K562 (cell line): ENCODE data around the gene ATP6V0E2. TPM values are rescaled to one million over a fixed set of nuclear protein-coding genes. Genes with fewer than 3 reads are reported as not detected.

Experiments used
- AFF1 ChIP-seq, 2 experiments: fragments of 450-650 bp; IDR thresholded peaks; 2 replicates each; pipeline ENCODE4 v1.6.1; 2018; ENCODE audit warnings: mild to moderate bottlenecking in 2 of 2, low read depth in 1 of 2; ENCODE audit not compliant: partially characterized antibody in 2 of 2
- ARNT ChIP-seq, 2 experiments: fragments of 450-650 bp; IDR thresholded peaks; 2 replicates each; pipeline ENCODE4 v1.6.1; 2016; ENCODE audit warnings: mild to moderate bottlenecking in 1 of 2
- BCOR ChIP-seq: fragments of 450-650 bp; IDR thresholded peaks from 2 replicates; pipeline ENCODE4 v1.6.1; 2016
- CHD4 ChIP-seq: fragments of 200-600 bp; sonication (generic); IDR thresholded peaks from 3 replicates; pipeline ENCODE4 v1.6.1; 2012; ENCODE audit warnings: low read depth, mild to moderate bottlenecking, mixed read lengths, low read length, inconsistent platforms; ENCODE audit not compliant: insufficient read depth, insufficient replicate concordance, poor library complexity, severe bottlenecking
- CLOCK ChIP-seq: fragments of 250-450 bp; sonication (Bioruptor Pico); IDR thresholded peaks from 2 replicates; pipeline ENCODE4 v1.4.0; 2020; ENCODE audit warnings: mild to moderate bottlenecking, moderate library complexity, borderline replicate concordance
- CREB5 ChIP-seq: fragments of 250-450 bp; sonication (Bioruptor Pico); IDR thresholded peaks from 2 replicates; pipeline ENCODE4 v1.5.0; 2020; ENCODE audit warnings: mild to moderate bottlenecking
- FOSL1 ChIP-seq: fragments of 200-800 bp; sonication (Bioruptor generic); conservative IDR thresholded peaks from 2 replicates; pipeline ENCODE4 v1.6.1; 2016; ENCODE audit warnings: missing genetic modification characterization, missing compliant biosample characterization
- HDAC1 ChIP-seq, 2 experiments: fragments of 450-650 bp; IDR thresholded peaks; 2 replicates each; pipeline ENCODE4 v1.6.1; 2016 to 2017; ENCODE audit warnings: inconsistent platforms in 1 of 2, mild to moderate bottlenecking in 1 of 2, moderate library complexity in 1 of 2
- KAT8 ChIP-seq: fragments of 450-650 bp; IDR thresholded peaks from 2 replicates; pipeline ENCODE4 v1.6.1; 2016; ENCODE audit warnings: low read depth, mild to moderate bottlenecking
- PTRF ChIP-seq: fragments of 450-650 bp; IDR thresholded peaks from 2 replicates; pipeline ENCODE4 v1.6.1; 2016; ENCODE audit warnings: mild to moderate bottlenecking, missing genetic modification characterization, missing compliant biosample characterization
- RB1 ChIP-seq: fragments of 450-650 bp; IDR thresholded peaks from 2 replicates; pipeline ENCODE4 v1.6.1; 2017; ENCODE audit warnings: low read depth, mild to moderate bottlenecking
- SAP30 ChIP-seq: fragments of 200-600 bp; sonication (generic); IDR thresholded peaks from 2 replicates; pipeline ENCODE4 v1.6.1; 2012; ENCODE audit warnings: borderline replicate concordance, low read depth, mild to moderate bottlenecking, moderate library complexity, low read length, control low read depth, inconsistent platforms; ENCODE audit not compliant: insufficient read depth, poor library complexity, severe bottlenecking
- SRSF7 ChIP-seq: fragments of 200-400 bp; formaldehyde crosslinking; optimal IDR thresholded peaks from 2 replicates; pipeline ENCODE3; 2017; ENCODE audit warnings: mild to moderate bottlenecking, low read depth, low read length
- TCF7 ChIP-seq: sonication (generic); IDR thresholded peaks from 2 replicates; pipeline ENCODE4 v1.6.1; 2016; ENCODE audit warnings: antibody characterized with exemption, borderline replicate concordance
- TCFL5 ChIP-seq: fragments of 250-450 bp; sonication (Bioruptor Pico); conservative IDR thresholded peaks from 2 replicates; pipeline ENCODE4 v1.6.1; 2021; ENCODE audit warnings: mild to moderate bottlenecking, moderate library complexity, matching md5 sums
- USF1 ChIP-seq: sonication (generic); formaldehyde crosslinking; IDR thresholded peaks from 2 replicates; pipeline ENCODE4 v1.9.0; 2022; ENCODE audit warnings: mild to moderate bottlenecking, missing genetic modification reagents
- ZKSCAN1 ChIP-seq: fragments of 150-350 bp; IDR thresholded peaks from 2 replicates; pipeline ENCODE4 v1.6.1; 2016; ENCODE audit warnings: low read depth, low read length
- ZNF316 ChIP-seq: fragments of 450-650 bp; IDR thresholded peaks from 2 replicates; pipeline ENCODE4 v1.6.1; 2016
- ZSCAN32 ChIP-seq: fragments of 450-650 bp; formaldehyde crosslinking; IDR thresholded peaks from 2 replicates; pipeline ENCODE4 v1.4.0; 2020; ENCODE audit warnings: mild to moderate bottlenecking, moderate library complexity
- polyA plus RNA-seq, 8 experiments: library from polyadenylated mRNA; depleted of rRNA in 4 of 8; stranded (reverse) in 5 of 8; unstranded in 3 of 8; fragments of >200 nt; fragmentation: Nextera tagmentation in 2 of 8; fragmentation: Illumina TruSeq in 1 of 8; extraction: Ambion mirVana in 2 of 8; extraction: Trizol in 1 of 8; gene quantifications; 2 replicates each; pipeline versions ENCODE4 v1.2.1 to v1.2.3, GENCODE V29; 2011 to 2014; ENCODE audit warnings: inconsistent platforms in 1 of 8, missing spikeins in 1 of 8
- total RNA-seq, 7 experiments: library from RNA; depleted of rRNA in 6 of 7; stranded (reverse); fragments of >200 nt in 6 of 7; fragmentation: Illumina TruSeq in 2 of 7; extraction: Trizol in 2 of 7; gene quantifications; 2 replicates each; pipeline versions ENCODE4 v1.2.1 to v1.2.3, GENCODE V29; 2011 to 2021; ENCODE audit warnings: low replicate concordance in 1 of 7

Gene ATP6V0E2
- total and polyA plus RNA-seq, 9 of the 15 experiments (the other 6 are each of a cell fraction or from before 2014, with no cell fraction given) = 0.55 to 18.5 (median 10.9) TPM

- TF ChIP-seq TCFL5 (no peak), AFF1 (IDR thresholded peaks at IDR 0.05; ENCODE audit: low read depth in 1 of 2, partially characterized antibody in 2 of 2) (peak in 1 of 2 experiments; percentile 50), CHD4 (peak; percentile 99), HDAC1 (IDR thresholded peaks at IDR 0.05) (peak; percentile 59 to 98; a peak in 2 of 4 replicates), KAT8 (no peak), SAP30 (peak; percentile 6), CREB5 (CRISPR knock-in tag) (no peak), RB1 (0 out of 2 replicates have a peak, but pooled peaks have one; percentile 3), USF1 (CRISPR knock-in tag) (peak; percentile 99), ZSCAN32 (CRISPR knock-in tag) (no peak), ZKSCAN1 (no peak; the same call in 1 of the 2 replicates), BCOR (peak; percentile 100), CLOCK (0 out of 2 replicates have a peak, but pooled peaks have one; percentile 15), SRSF7 (no peak), TCF7 (0 out of 2 replicates have a peak, but pooled peaks have one; percentile 15), PTRF (tag) (0 out of 2 replicates have a peak, but pooled peaks have one; percentile 24), ZNF316 (no peak), ARNT (IDR thresholded peaks at IDR 0.05) (0 out of 4 replicates have a peak, but pooled peaks of 1 of the 2 experiments have one; percentile 44), FOSL1 (0 out of 2 replicates have a peak, but pooled peaks have one; percentile 34)
These were observed 1.2 kb upstream of the ATP6V0E2 start (continued) for GRCh38 chr7:149872419-149873073.
